C4-2B (cell line): Measurements from ENCODE around the gene DPYSL4.

ENCODE experiments used
- CTCF ChIP-seq: fragments of 450-650 bp; conservative IDR thresholded peaks from 2 replicates; pipeline ENCODE4 v1.5.1; 2017; ENCODE audit warnings: mild to moderate bottlenecking
- ZFX ChIP-seq: fragments of 450-650 bp; IDR thresholded peaks from 2 replicates; pipeline ENCODE4 v1.6.1; 2017

- TF ChIP-seq CTCF (no peak), ZFX (no peak)
Measured at GRCh38 chr10:132162590-132163277, 24.0 kb upstream of the DPYSL4 start.
